GM18520 (cell line): ENCODE results near the gene STAT3.
"Not testable (repeated sequence)": the region's sequence is repeated elsewhere in the genome, so short reads cannot be mapped to it uniquely, and the experiment has no call there.

Source experiments
- ATAC-seq: cut with Tn5 transposase; IDR thresholded peaks from one replicate; pipeline ENCODE4 v1.9.1; 2021; ENCODE audit not compliant: unreplicated experiment

The STAT3 gene

DNA sequence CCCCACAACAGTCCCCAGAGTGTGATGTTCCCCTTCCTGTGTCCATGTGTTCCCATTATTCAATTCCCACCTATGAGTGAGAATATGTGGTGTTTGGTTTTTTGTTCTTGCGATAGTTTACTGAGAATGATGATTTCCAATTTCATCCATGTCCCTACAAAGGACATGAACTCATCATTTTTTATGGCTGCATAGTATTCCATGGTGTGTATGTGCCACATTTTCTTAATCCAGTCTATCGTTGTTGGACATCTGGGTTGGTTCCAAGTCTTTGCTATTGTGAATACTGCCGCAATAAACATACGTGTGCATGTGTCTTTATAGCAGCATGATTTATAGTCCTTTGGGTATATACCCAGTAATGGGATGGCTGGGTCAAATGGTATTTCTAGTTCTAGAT is 123.9 kb downstream of the STAT3 start:
- ATAC-seq = not testable (repeated sequence)
